Esophagus squamous epithelium (tissue), 4 donors: ENCODE measurements around the gene CES2.

Experiments used
- CTCF ChIP-seq, 6 experiments: fragments of 450-650 bp in 4 of 6; fragments of 200-600 bp in 2 of 6; sonication (generic) in 2 of 6; IDR thresholded peaks; one replicate each; pipeline ENCODE4 v1.5.1; 2016 to 2019; ENCODE audit warnings: antibody characterized with exemption in 6 of 6, mild to moderate bottlenecking in 4 of 6, moderate library complexity in 4 of 6
- POLR2A ChIP-seq, 4 donors: fragments of 450-650 bp; IDR thresholded peaks; one replicate each; pipeline ENCODE4 v1.6.1; 2017; ENCODE audit warnings: antibody characterized with exemption in 4 of 4, mild to moderate bottlenecking in 4 of 4, moderate library complexity in 3 of 4

- TF ChIP-seq CTCF (IDR thresholded peaks at IDR 0.05), result no peak
- no peak for TF ChIP-seq POLR2A (IDR thresholded peaks at IDR 0.05)
Observed at GRCh38 chr16:66900721-66901441, 34.4 kb upstream of the CES2 start.
